Measurements from ENCODE around the gene OLAH.
"Not testable (repeated sequence)": the region's sequence is repeated elsewhere in the genome, so short reads cannot be mapped to it uniquely, and the experiment has no call there.

The OLAH gene

GRCh38 chr10:15043674-15044073 lies at the start of gene OLAH:
Gene OLAH, plus strand, starts transcription at chr10:15043943. Its CDS starts 3,346 bp downstream, at chr10:15047289.
- Histone ChIP-seq H3K36me3 (replicated peaks) (no peaks in the 10 kb centered on the region), H3K27me3 (ENCODE audit: low read depth) (no peaks in the 10 kb centered on the region), H3K9me3 (no peaks in the 10 kb centered on the region), H3K4me1 (no peaks in the 10 kb centered on the region), H3K4me3 (no peak within 1 kb of the TSS)
- in situ Hi-C loops (cut with MboI; ENCODE audit: low sequenced_read_pairs): no loop called here
- DNase-seq (ENCODE audit: low spot score in 2 of 2): no peak

GRCh38 chr10:14995964-14996565 lies 47.7 kb upstream of the OLAH start:
- no peaks in the 10 kb centered on the region for H3K4me1 ChIP-seq
- H3K36me3 ChIP-seq (replicated peaks): no peaks in the 10 kb centered on the region
- H3K27me3 ChIP-seq (ENCODE audit: low read depth): no peaks in the 10 kb centered on the region
- no peak for DNase-seq (ENCODE audit: low spot score in 2 of 2)
- H3K9me3 ChIP-seq: no peaks in the 10 kb centered on the region
- in situ Hi-C loops (cut with MboI; ENCODE audit: low sequenced_read_pairs): no loop called here
- no peak overlapping the region for H3K4me3 ChIP-seq

GRCh38 chr10:15013530-15013929 lies 30.2 kb upstream of the OLAH start:
- in situ Hi-C loops (cut with MboI; ENCODE audit: low sequenced_read_pairs); H3K36me3 ChIP-seq (replicated peaks); H3K4me1 ChIP-seq; DNase-seq (ENCODE audit: low spot score in 2 of 2); H3K9me3 ChIP-seq; H3K4me3 ChIP-seq; H3K27me3 ChIP-seq (ENCODE audit: low read depth): not testable (repeated sequence)

GRCh38 chr10:15015451-15015850 lies 28.3 kb upstream of the OLAH start:
- H3K4me3 ChIP-seq: no peak overlapping the region
- H3K9me3 ChIP-seq: no peaks in the 10 kb centered on the region
- no peak for DNase-seq (ENCODE audit: low spot score in 2 of 2)
- in situ Hi-C loops (cut with MboI; ENCODE audit: low sequenced_read_pairs): no loop called here
- H3K27me3 ChIP-seq (ENCODE audit: low read depth): no peaks in the 10 kb centered on the region
- H3K4me1 ChIP-seq: no peaks in the 10 kb centered on the region
- no peaks in the 10 kb centered on the region for H3K36me3 ChIP-seq (replicated peaks)

GRCh38 chr10:15020966-15021365 lies 22.8 kb upstream of the OLAH start:
- H3K9me3 ChIP-seq; H3K27me3 ChIP-seq (ENCODE audit: low read depth); in situ Hi-C loops (cut with MboI; ENCODE audit: low sequenced_read_pairs); H3K36me3 ChIP-seq (replicated peaks); H3K4me1 ChIP-seq; H3K4me3 ChIP-seq; DNase-seq (ENCODE audit: low spot score in 2 of 2): not testable (repeated sequence)

- H3K4me1 ChIP-seq; H3K27me3 ChIP-seq (ENCODE audit: low read depth); in situ Hi-C loops (cut with MboI; ENCODE audit: low sequenced_read_pairs); DNase-seq (ENCODE audit: low spot score in 2 of 2); H3K36me3 ChIP-seq (replicated peaks); H3K4me3 ChIP-seq; H3K9me3 ChIP-seq: not testable (repeated sequence)
Observed at GRCh38 chr10:15023079-15023478, 20.7 kb upstream of the OLAH start.

GRCh38 chr10:15024017-15025004 lies 19.4 kb upstream of the OLAH start:
- DNase-seq (ENCODE audit: low spot score in 2 of 2); H3K27me3 ChIP-seq (ENCODE audit: low read depth); H3K36me3 ChIP-seq (replicated peaks); H3K9me3 ChIP-seq; in situ Hi-C loops (cut with MboI; ENCODE audit: low sequenced_read_pairs); H3K4me3 ChIP-seq; H3K4me1 ChIP-seq: not testable (repeated sequence)

- H3K4me1 ChIP-seq; H3K27me3 ChIP-seq (ENCODE audit: low read depth); in situ Hi-C loops (cut with MboI; ENCODE audit: low sequenced_read_pairs); H3K4me3 ChIP-seq; H3K36me3 ChIP-seq (replicated peaks); H3K9me3 ChIP-seq; DNase-seq (ENCODE audit: low spot score in 2 of 2): not testable (repeated sequence)
Observed at GRCh38 chr10:15025040-15025439, 18.7 kb upstream of the OLAH start.

GRCh38 chr10:15027741-15028140 lies 16.0 kb upstream of the OLAH start:
- Histone ChIP-seq H3K9me3 (no peaks in the 10 kb centered on the region), H3K4me1 (no peaks in the 10 kb centered on the region), H3K36me3 (replicated peaks) (no peaks in the 10 kb centered on the region), H3K4me3 (no peak overlapping the region), H3K27me3 (ENCODE audit: low read depth) (no peaks in the 10 kb centered on the region)
- in situ Hi-C loops (cut with MboI; ENCODE audit: low sequenced_read_pairs): no loop called here
- DNase-seq (ENCODE audit: low spot score in 2 of 2): no peak

- H3K4me3 ChIP-seq: no peak overlapping the region
- in situ Hi-C loops (cut with MboI; ENCODE audit: low sequenced_read_pairs): no loop called here
- H3K9me3 ChIP-seq: no peaks in the 10 kb centered on the region
- H3K36me3 ChIP-seq (replicated peaks): no peaks in the 10 kb centered on the region
- no peaks in the 10 kb centered on the region for H3K4me1 ChIP-seq
- H3K27me3 ChIP-seq (ENCODE audit: low read depth): no peaks in the 10 kb centered on the region
- DNase-seq (ENCODE audit: low spot score in 2 of 2): no peak
Observed at GRCh38 chr10:15035385-15036301, 8.1 kb upstream of the OLAH start.

- no peak for DNase-seq (ENCODE audit: low spot score in 2 of 2)
- Histone ChIP-seq H3K4me1 (no peaks in the 10 kb centered on the region), H3K27me3 (ENCODE audit: low read depth) (no peaks in the 10 kb centered on the region), H3K4me3 (no peak overlapping the region), H3K36me3 (replicated peaks) (no peaks in the 10 kb centered on the region), H3K9me3 (no peaks in the 10 kb centered on the region)
- in situ Hi-C loops (cut with MboI; ENCODE audit: low sequenced_read_pairs): no loop called here
Observed at GRCh38 chr10:15037691-15038090, 6.1 kb upstream of the OLAH start.

- in situ Hi-C loops (cut with MboI; ENCODE audit: low sequenced_read_pairs): no loop called here
- no peaks in the 10 kb centered on the region for H3K9me3 ChIP-seq
Observed at GRCh38 chr10:15038416-15038815, 5.3 kb upstream of the OLAH start.

GRCh38 chr10:15045380-15045779 lies 1.6 kb downstream of the OLAH start:
- in situ Hi-C loops (cut with MboI; ENCODE audit: low sequenced_read_pairs): no loop called here
- Histone ChIP-seq H3K4me1 (no peaks in the 10 kb centered on the region), H3K4me3 (no peak overlapping the region), H3K36me3 (replicated peaks) (no peaks in the 10 kb centered on the region), H3K27me3 (ENCODE audit: low read depth) (no peaks in the 10 kb centered on the region), H3K9me3 (no peaks in the 10 kb centered on the region)
- DNase-seq (ENCODE audit: low spot score in 2 of 2): no peak

More at GRCh38 chr10:15038416-15038815, 5.3 kb upstream of the OLAH start:
- Histone ChIP-seq H3K27me3 (ENCODE audit: low read depth) (no peaks in the 10 kb centered on the region), H3K36me3 (replicated peaks) (no peaks in the 10 kb centered on the region), H3K4me3 (no peak overlapping the region), H3K4me1 (no peaks in the 10 kb centered on the region)
- DNase-seq (ENCODE audit: low spot score in 2 of 2): no peak
